Measurements from ENCODE around the gene CDC37.
"Not testable (repeated sequence)": the region's sequence is repeated elsewhere in the genome, so short reads cannot be mapped to it uniquely, and the experiment has no call there.

DNA sequence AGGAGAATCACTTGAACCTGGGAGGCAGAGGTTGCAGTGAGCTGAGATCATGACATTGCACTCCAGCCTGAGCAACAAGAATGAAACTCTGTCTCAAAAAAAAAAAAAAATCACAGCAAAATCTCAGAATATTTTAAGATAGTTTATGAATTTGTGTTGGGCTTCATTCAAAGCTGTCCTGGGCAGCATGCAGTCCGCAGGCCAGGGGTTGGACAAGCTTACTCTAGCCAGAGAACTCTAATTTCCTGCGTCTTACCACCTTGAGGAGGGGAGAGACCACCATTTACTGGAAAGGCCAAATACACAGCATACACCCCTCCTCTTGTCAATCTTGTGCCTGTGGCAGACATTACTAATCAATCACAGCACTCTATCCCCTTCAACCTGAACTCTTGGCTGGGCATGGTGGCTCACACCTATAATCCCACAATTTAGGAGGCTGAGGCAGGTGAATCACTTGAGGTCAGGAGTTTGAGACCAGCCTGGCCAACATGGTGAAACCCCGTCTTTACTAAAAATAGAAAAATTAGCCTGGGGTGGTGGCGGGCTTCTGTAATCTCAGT, 36.3 kb downstream of the CDC37 start:
- not testable (repeated sequence) for TF ChIP-seq POLR2AphosphoS5 (IDR thresholded peaks at IDR 0.05; ENCODE audit: low read depth, low read length); POLR2A (IDR thresholded peaks at IDR 0.05; ENCODE audit: low read depth, low read length); TAF1 (IDR thresholded peaks at IDR 0.05; ENCODE audit: low read depth, low read length); PAX5 (IDR thresholded peaks at IDR 0.05; ENCODE audit: insufficient read depth, low read length, severe bottlenecking); POU2F2 (IDR thresholded peaks at IDR 0.05; ENCODE audit: low read depth, low read length); SPI1 (IDR thresholded peaks at IDR 0.05; ENCODE audit: low read depth, low read length)

Data from GM12891 (cell line).